Measurements from ENCODE around the gene TMEM266.

The TMEM266 gene

DNA sequence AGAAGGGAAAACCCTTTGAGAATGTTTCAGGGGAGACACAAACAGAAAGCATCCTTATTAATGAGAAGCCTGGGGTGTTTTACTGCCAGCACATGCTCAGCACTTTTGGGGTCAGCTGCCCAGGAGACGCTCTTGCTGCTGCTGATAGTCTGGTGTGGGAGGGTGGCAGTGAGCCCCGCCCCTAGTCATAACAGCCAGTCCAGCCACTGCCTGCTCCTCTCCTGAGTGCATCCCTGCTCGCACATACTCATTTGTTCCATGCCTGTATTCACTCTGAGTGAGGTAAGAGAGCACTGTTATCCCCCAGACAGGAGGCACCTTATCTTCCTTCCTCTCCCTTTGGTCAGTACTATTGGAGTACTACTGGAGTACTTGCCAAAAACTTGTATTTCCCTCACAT, 150.2 kb downstream of the TMEM266 start (continued):
- TF ChIP-seq ZIC2 (tag by site-specific recombination; IDR thresholded peaks at IDR 0.05): peak; percentile 38
- no peak for TF ChIP-seq ZNF654 (tag by site-specific recombination; IDR thresholded peaks at IDR 0.05; ENCODE audit: low read depth)
- 0 out of 2 replicates have a peak, but pooled peaks have one; percentile 17 for TF ChIP-seq ZNF600 (tag by site-specific recombination; IDR thresholded peaks at IDR 0.05)
- peak; percentile 30; the same call in 1 of the 2 replicates for TF ChIP-seq ZNF341 (tag by site-specific recombination; IDR thresholded peaks at IDR 0.05; ENCODE audit: low read depth)
- TF ChIP-seq KLF1 (tag by site-specific recombination; IDR thresholded peaks at IDR 0.05): peak; percentile 45; the same call in 1 of the 2 replicates
- TF ChIP-seq, protein P1, sequence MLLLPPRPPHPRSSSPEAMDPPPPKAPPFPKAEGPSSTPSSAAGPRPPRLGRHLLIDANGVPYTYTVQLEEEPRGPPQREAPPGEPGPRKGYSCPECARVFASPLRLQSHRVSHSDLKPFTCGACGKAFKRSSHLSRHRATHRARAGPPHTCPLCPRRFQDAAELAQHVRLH (tag by site-specific recombination; IDR thresholded peaks at IDR 0.05): no peak
- no peak for TF ChIP-seq IKZF3 (tag by site-specific recombination; IDR thresholded peaks at IDR 0.05)

DNA sequence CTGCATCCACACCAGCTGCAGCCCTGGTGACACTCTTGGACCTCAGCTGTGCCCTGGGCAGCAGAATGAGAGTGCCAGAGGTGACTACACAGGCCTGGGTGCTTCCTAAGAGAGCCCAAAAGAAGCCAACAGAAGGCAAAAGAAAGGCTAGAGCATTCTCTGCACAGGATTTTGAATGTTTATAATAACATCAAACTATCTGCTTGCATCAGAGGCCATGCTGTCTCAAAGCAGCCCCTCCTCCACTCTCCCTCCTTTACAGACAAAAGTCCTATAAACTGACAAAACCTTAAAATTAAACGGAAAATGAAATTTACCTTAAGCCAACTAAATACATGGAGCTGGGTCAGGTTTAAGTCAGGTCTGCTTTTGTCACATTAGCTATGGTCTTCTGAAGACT, 155.8 kb downstream of the TMEM266 start:
- no peaks in the 10 kb centered on the region for H3K9me3 ChIP-seq (ENCODE audit: control insufficient read depth, insufficient read depth, low read depth, low read length)
- H3K4me3 ChIP-seq (ENCODE audit: low read depth, low read length): no peak overlapping the region
- TF ChIP-seq ZSCAN30 (tag by site-specific recombination; IDR thresholded peaks at IDR 0.05): no peak
- no peak for TF ChIP-seq ZNF302 (tag by site-specific recombination; IDR thresholded peaks at IDR 0.05; ENCODE audit: low read depth)
- TF ChIP-seq ZNF423 (tag by site-specific recombination; IDR thresholded peaks at IDR 0.05): no peak
- TF ChIP-seq HOXD13 (CRISPR knock-in tag; IDR thresholded peaks at IDR 0.05; ENCODE audit: borderline replicate concordance): no peak
- no peak for TF ChIP-seq ZNF391 (tag by site-specific recombination; IDR thresholded peaks at IDR 0.05; ENCODE audit: borderline replicate concordance, low read depth)
- no peak for TF ChIP-seq GLI4 (tag by site-specific recombination; IDR thresholded peaks at IDR 0.05)
- no peak for TF ChIP-seq TCF7L2 (IDR thresholded peaks at IDR 0.05; ENCODE audit: borderline replicate concordance, low read depth, low read length)
- no peak for TF ChIP-seq ZNF214 (tag by site-specific recombination; IDR thresholded peaks at IDR 0.05; ENCODE audit: borderline replicate concordance)
- TF ChIP-seq ZNF221 (tag by site-specific recombination; IDR thresholded peaks at IDR 0.05; ENCODE audit: borderline replicate concordance): no peak
- no peak for TF ChIP-seq ZXDB (tag by site-specific recombination; IDR thresholded peaks at IDR 0.05)
- no peak for TF ChIP-seq ZNF16 (tag by site-specific recombination; IDR thresholded peaks at IDR 0.05; ENCODE audit: low read depth)
- TF ChIP-seq ZNF274 (IDR thresholded peaks at IDR 0.05; ENCODE audit: low read length): no peak
- TF ChIP-seq ZNF274 (tag by site-specific recombination; IDR thresholded peaks at IDR 0.05; ENCODE audit: borderline replicate concordance): no peak
- TF ChIP-seq, protein P2, sequence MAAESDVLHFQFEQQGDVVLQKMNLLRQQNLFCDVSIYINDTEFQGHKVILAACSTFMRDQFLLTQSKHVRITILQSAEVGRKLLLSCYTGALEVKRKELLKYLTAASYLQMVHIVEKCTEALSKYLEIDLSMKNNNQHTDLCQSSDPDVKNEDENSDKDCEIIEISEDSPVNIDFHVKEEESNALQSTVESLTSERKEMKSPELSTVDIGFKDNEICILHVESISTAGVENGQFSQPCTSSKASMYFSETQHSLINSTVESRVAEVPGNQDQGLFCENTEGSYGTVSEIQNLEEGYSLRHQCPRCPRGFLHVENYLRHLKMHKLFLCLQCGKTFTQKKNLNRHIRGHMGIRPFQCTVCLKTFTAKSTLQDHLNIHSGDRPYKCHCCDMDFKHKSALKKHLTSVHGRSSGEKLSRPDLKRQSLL (tag by site-specific recombination; IDR thresholded peaks at IDR 0.05): no peak
- TF ChIP-seq, protein P3, sequence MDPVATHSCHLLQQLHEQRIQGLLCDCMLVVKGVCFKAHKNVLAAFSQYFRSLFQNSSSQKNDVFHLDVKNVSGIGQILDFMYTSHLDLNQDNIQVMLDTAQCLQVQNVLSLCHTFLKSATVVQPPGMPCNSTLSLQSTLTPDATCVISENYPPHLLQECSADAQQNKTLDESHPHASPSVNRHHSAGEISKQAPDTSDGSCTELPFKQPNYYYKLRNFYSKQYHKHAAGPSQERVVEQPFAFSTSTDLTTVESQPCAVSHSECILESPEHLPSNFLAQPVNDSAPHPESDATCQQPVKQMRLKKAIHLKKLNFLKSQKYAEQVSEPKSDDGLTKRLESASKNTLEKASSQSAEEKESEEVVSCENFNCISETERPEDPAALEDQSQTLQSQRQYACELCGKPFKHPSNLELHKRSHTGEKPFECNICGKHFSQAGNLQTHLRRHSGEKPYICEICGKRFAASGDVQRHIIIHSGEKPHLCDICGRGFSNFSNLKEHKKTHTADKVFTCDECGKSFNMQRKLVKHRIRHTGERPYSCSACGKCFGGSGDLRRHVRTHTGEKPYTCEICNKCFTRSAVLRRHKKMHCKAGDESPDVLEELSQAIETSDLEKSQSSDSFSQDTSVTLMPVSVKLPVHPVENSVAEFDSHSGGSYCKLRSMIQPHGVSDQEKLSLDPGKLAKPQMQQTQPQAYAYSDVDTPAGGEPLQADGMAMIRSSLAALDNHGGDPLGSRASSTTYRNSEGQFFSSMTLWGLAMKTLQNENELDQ (tag by site-specific recombination; IDR thresholded peaks at IDR 0.05; ENCODE audit: low read depth): no peak
- no peak for TF ChIP-seq ZNF560 (tag by site-specific recombination; IDR thresholded peaks at IDR 0.05; ENCODE audit: borderline replicate concordance)
- no peak for TF ChIP-seq ZNF10 (tag by site-specific recombination; IDR thresholded peaks at IDR 0.05)
- TF ChIP-seq ZNF266 (tag by site-specific recombination; IDR thresholded peaks at IDR 0.05; ENCODE audit: low read depth): no peak
- TF ChIP-seq ZNF621 (tag by site-specific recombination; IDR thresholded peaks at IDR 0.05): no peak
- peaks cover 0 to 72% of the 10 kb centered on the region in 2 experiments; a peak in 2 of 3 replicates for H3K36me3 ChIP-seq (ENCODE audit: control insufficient read depth in 2 of 2, insufficient read depth in 1 of 2, low read length in 2 of 2)
- peaks cover 18% of the 10 kb centered on the region for H3K4me1 ChIP-seq (ENCODE audit: control insufficient read depth, insufficient read depth, low read length)
- ChIA-PET CTCF (interaction anchor here (0.7 to 3.4 kb wide), 6 partner anchors 9 to 1669 kb away, joined by 3 to 14 read pairs (median 4); no protein-coding TSS in a partner anchor), POLR2A (no interaction called here)
- H3K27ac ChIP-seq (ENCODE audit: extremely low read depth, low read depth, low read length): no peak overlapping the region
